SK-N-SH treated with all-trans-retinoic acid at 6 μM for 48 hours (cell line): ENCODE measurements around the gene ABCB11.

Experiments used
- ATAC-seq: fragments of 200-7000 bp; cut with Tn5 transposase; 3 replicates; pipeline ENCODE4 v1.9.1; 2020; ENCODE audit warnings: mild to moderate bottlenecking, moderate library complexity
- ARNTL ChIP-seq: fragments of 450-650 bp; formaldehyde crosslinking; IDR thresholded peaks from 2 replicates; pipeline ENCODE4 v1.5.0; 2020; ENCODE audit warnings: low read depth, mild to moderate bottlenecking, moderate library complexity, borderline replicate concordance
- BACH2 ChIP-seq: fragments of 250-450 bp; sonication (Bioruptor Pico); IDR thresholded peaks from 2 replicates; pipeline ENCODE4 v1.9.0; 2021; ENCODE audit warnings: mild to moderate bottlenecking, borderline replicate concordance
- ESRRG ChIP-seq: fragments of 250-450 bp; sonication (Bioruptor Pico); IDR thresholded peaks from 2 replicates; pipeline ENCODE4 v1.6.1; 2021; ENCODE audit warnings: mild to moderate bottlenecking
- OSR1 ChIP-seq: fragments of 250-450 bp; sonication (Bioruptor Pico); IDR thresholded peaks from 2 replicates; pipeline ENCODE4 v1.8.0; 2022; ENCODE audit warnings: moderate library complexity, mild to moderate bottlenecking, inconsistent platforms
- PPARA ChIP-seq: fragments of 250-450 bp; sonication (Bioruptor Pico); IDR thresholded peaks from 2 replicates; pipeline ENCODE4 v1.5.0; 2020; ENCODE audit warnings: mild to moderate bottlenecking, borderline replicate concordance
- TOX ChIP-seq: fragments of 250-450 bp; sonication (Bioruptor Pico); IDR thresholded peaks from 2 replicates; pipeline ENCODE4 v1.8.0; 2021; ENCODE audit warnings: mild to moderate bottlenecking, moderate library complexity, borderline replicate concordance
- ZC3H10 ChIP-seq: fragments of 250-450 bp; sonication (Bioruptor Pico); IDR thresholded peaks from 2 replicates; pipeline ENCODE4 v1.5.1; 2021; ENCODE audit warnings: mild to moderate bottlenecking, moderate library complexity
- ZFP3 ChIP-seq: fragments of 250-450 bp; sonication (Bioruptor Pico); IDR thresholded peaks from 2 replicates; pipeline ENCODE4 v1.5.0; 2020; ENCODE audit warnings: mild to moderate bottlenecking, moderate library complexity
- ZFP30 ChIP-seq: fragments of 450-650 bp; formaldehyde crosslinking; IDR thresholded peaks from 2 replicates; pipeline ENCODE4 v1.5.0; 2022; ENCODE audit warnings: mild to moderate bottlenecking, moderate library complexity
- ZNF565 ChIP-seq: fragments of 450-650 bp; formaldehyde crosslinking; conservative IDR thresholded peaks from 2 replicates; pipeline ENCODE4 v1.5.0; 2020; ENCODE audit warnings: low read depth, mild to moderate bottlenecking, moderate library complexity
- ZNF70 ChIP-seq: fragments of 450-650 bp; formaldehyde crosslinking; IDR thresholded peaks from 2 replicates; pipeline ENCODE4 v1.5.0; 2020; ENCODE audit warnings: mild to moderate bottlenecking, moderate library complexity
- ZNF8 ChIP-seq: fragments of 450-650 bp; formaldehyde crosslinking; IDR thresholded peaks from 2 replicates; pipeline ENCODE4 v1.5.0; 2020; ENCODE audit warnings: mild to moderate bottlenecking, moderate library complexity
- TF ChIP-seq, protein P1 (sequence below): fragments of 250-450 bp; sonication (Bioruptor Pico); IDR thresholded peaks from 2 replicates; pipeline ENCODE4 v1.8.0; 2020; ENCODE audit warnings: mild to moderate bottlenecking, moderate library complexity, borderline replicate concordance
- TF ChIP-seq, protein P2 (sequence below): fragments of 250-450 bp; sonication (Bioruptor Pico); IDR thresholded peaks from 2 replicates; pipeline ENCODE4 v1.5.1; 2020; ENCODE audit warnings: low read depth, mild to moderate bottlenecking, moderate library complexity
- TF ChIP-seq, protein P3 (sequence below): fragments of 250-450 bp; sonication (Bioruptor Pico); IDR thresholded peaks from 2 replicates; pipeline ENCODE4 v1.8.0; 2021; ENCODE audit warnings: low read depth, mild to moderate bottlenecking, moderate library complexity, borderline replicate concordance
- TF ChIP-seq, protein P4 (sequence below): fragments of 250-450 bp; sonication (Bioruptor Pico); IDR thresholded peaks from 2 replicates; pipeline ENCODE4 v1.5.1; 2021; ENCODE audit warnings: mild to moderate bottlenecking, moderate library complexity
- TF ChIP-seq, protein P5 (sequence below): fragments of 250-450 bp; sonication (Bioruptor Pico); IDR thresholded peaks from 2 replicates; pipeline ENCODE4 v1.5.0; 2020; ENCODE audit warnings: mild to moderate bottlenecking, moderate library complexity

ABCB11 gene

DNA sequence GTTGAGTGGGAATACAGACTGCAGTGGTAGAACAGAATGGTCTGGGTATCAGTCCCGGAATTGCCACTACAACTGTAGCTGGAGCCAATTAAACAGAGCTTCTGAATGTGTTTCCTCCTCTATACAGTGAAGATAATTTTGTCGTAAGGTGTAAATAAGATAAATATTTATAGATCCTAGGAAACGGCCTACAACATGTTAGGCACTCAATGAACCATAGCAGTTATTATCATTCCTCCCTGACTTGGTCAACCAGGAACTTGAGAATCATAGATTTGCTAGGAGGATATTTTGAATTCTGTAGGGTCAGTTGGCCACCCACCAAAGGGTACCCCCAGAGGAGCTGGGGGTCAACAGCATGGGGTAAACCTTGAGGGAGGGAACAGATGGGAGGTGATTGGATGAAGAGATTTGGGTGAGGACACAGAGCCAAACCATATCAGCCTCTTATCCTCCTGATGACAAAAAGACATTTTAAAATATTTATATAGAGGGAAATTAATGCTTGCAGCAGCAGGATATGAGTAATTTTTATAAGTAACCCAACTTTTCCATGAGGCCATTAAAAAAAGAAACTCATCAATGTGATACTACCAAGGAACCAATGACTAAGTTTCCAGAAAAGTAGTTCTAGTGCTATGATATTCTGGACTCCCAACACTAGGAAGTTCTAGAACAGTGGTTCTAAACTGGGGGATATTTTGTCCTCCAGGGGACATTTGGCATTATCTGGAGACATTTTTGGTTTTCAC, 42.3 kb upstream of the ABCB11 start:
- no peak for ATAC-seq
- no peak for TF ChIP-seq OSR1 (CRISPR knock-in tag)
- TF ChIP-seq ZFP30 (CRISPR knock-in tag), result no peak
- no peak for TF ChIP-seq PPARA (CRISPR knock-in tag)
- TF ChIP-seq TOX (CRISPR knock-in tag), result no peak
- TF ChIP-seq ZNF8, result no peak
- TF ChIP-seq ZFP3 (CRISPR knock-in tag), result no peak
- no peak for TF ChIP-seq ZC3H10 (CRISPR knock-in tag)

DNA sequence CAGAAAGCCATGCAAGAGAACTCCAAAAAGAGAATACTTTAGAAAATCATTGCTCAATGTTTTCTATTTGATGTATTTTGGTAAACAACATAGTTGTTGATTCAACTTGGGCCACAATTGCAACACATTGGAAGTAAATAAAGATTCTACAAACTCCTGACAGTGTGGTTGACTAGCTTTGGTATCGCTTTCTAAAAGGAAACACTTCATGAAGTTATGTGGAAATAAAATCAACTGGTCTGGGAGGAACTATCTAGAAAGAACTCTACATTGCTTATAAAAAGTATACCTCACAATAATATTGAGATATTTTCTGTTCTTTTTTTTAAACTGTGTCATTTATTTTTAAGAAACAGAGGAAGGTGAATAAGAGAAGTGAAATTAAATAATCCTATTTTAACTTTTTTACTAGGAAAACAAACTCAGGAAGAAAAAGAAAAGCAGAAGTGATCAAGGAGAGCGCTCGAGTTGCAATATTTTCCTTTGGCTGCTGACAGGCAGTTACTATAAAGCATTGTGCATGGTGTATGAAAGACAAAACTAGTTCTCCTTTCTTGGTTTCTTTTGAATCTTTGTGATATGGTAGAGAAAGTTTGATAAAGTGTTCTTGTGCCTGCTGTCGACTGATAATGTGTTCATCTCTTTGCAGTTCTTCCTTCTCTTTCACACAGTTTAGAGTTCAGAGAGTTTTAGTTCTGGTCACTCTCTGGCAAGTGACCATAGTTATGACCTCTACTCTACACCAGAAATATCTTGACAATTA, 41.2 kb upstream of the ABCB11 start:
- TF ChIP-seq, protein P1, sequence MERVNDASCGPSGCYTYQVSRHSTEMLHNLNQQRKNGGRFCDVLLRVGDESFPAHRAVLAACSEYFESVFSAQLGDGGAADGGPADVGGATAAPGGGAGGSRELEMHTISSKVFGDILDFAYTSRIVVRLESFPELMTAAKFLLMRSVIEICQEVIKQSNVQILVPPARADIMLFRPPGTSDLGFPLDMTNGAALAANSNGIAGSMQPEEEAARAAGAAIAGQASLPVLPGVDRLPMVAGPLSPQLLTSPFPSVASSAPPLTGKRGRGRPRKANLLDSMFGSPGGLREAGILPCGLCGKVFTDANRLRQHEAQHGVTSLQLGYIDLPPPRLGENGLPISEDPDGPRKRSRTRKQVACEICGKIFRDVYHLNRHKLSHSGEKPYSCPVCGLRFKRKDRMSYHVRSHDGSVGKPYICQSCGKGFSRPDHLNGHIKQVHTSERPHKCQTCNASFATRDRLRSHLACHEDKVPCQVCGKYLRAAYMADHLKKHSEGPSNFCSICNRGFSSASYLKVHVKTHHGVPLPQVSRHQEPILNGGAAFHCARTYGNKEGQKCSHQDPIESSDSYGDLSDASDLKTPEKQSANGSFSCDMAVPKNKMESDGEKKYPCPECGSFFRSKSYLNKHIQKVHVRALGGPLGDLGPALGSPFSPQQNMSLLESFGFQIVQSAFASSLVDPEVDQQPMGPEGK (CRISPR knock-in tag), result no peak
- TF ChIP-seq BACH2 (CRISPR knock-in tag), result no peak
- TF ChIP-seq, protein P2, sequence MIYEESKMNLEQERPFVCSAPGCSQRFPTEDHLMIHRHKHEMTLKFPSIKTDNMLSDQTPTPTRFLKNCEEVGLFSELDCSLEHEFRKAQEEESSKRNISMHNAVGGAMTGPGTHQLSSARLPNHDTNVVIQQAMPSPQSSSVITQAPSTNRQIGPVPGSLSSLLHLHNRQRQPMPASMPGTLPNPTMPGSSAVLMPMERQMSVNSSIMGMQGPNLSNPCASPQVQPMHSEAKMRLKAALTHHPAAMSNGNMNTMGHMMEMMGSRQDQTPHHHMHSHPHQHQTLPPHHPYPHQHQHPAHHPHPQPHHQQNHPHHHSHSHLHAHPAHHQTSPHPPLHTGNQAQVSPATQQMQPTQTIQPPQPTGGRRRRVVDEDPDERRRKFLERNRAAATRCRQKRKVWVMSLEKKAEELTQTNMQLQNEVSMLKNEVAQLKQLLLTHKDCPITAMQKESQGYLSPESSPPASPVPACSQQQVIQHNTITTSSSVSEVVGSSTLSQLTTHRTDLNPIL (CRISPR knock-in tag), result no peak
- TF ChIP-seq, protein P3, sequence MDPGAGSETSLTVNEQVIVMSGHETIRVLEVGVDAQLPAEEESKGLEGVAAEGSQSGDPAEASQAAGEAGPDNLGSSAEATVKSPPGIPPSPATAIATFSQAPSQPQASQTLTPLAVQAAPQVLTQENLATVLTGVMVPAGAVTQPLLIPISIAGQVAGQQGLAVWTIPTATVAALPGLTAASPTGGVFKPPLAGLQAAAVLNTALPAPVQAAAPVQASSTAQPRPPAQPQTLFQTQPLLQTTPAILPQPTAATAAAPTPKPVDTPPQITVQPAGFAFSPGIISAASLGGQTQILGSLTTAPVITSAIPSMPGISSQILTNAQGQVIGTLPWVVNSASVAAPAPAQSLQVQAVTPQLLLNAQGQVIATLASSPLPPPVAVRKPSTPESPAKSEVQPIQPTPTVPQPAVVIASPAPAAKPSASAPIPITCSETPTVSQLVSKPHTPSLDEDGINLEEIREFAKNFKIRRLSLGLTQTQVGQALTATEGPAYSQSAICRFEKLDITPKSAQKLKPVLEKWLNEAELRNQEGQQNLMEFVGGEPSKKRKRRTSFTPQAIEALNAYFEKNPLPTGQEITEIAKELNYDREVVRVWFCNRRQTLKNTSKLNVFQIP (CRISPR knock-in tag), result no peak
- no peak for ATAC-seq

DNA sequence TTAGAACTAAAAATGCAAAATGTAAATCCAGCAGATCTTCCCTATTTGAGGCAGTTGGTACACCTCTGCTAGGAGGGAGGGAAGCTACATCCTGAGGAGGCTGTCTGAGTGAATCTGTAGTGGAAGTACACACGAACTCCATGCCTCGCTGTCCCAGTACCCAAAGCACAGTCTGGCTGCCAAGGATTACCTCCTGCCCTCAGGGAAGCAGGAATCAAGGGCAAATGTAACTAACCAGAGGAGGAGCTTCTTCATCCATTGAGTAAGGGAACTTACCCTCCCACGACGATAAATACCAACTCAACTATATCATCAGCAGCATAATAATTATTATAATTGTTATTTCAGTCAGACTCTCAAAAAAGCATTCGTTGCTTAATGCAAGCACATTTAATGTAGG, 40.3 kb upstream of the ABCB11 start:
- TF ChIP-seq, protein P2 (CRISPR knock-in tag), result no peak
- TF ChIP-seq, protein P4, sequence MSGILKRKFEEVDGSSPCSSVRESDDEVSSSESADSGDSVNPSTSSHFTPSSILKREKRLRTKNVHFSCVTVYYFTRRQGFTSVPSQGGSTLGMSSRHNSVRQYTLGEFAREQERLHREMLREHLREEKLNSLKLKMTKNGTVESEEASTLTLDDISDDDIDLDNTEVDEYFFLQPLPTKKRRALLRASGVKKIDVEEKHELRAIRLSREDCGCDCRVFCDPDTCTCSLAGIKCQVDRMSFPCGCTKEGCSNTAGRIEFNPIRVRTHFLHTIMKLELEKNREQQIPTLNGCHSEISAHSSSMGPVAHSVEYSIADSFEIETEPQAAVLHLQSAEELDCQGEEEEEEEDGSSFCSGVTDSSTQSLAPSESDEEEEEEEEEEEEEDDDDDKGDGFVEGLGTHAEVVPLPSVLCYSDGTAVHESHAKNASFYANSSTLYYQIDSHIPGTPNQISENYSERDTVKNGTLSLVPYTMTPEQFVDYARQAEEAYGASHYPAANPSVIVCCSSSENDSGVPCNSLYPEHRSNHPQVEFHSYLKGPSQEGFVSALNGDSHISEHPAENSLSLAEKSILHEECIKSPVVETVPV (CRISPR knock-in tag), result no peak
- TF ChIP-seq, protein P5, sequence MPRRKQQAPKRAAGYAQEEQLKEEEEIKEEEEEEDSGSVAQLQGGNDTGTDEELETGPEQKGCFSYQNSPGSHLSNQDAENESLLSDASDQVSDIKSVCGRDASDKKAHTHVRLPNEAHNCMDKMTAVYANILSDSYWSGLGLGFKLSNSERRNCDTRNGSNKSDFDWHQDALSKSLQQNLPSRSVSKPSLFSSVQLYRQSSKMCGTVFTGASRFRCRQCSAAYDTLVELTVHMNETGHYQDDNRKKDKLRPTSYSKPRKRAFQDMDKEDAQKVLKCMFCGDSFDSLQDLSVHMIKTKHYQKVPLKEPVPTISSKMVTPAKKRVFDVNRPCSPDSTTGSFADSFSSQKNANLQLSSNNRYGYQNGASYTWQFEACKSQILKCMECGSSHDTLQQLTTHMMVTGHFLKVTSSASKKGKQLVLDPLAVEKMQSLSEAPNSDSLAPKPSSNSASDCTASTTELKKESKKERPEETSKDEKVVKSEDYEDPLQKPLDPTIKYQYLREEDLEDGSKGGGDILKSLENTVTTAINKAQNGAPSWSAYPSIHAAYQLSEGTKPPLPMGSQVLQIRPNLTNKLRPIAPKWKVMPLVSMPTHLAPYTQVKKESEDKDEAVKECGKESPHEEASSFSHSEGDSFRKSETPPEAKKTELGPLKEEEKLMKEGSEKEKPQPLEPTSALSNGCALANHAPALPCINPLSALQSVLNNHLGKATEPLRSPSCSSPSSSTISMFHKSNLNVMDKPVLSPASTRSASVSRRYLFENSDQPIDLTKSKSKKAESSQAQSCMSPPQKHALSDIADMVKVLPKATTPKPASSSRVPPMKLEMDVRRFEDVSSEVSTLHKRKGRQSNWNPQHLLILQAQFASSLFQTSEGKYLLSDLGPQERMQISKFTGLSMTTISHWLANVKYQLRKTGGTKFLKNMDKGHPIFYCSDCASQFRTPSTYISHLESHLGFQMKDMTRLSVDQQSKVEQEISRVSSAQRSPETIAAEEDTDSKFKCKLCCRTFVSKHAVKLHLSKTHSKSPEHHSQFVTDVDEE (CRISPR knock-in tag), result no peak
- TF ChIP-seq ARNTL (no peak), TOX (CRISPR knock-in tag) (no peak), ESRRG (no peak), ZNF565 (CRISPR knock-in tag) (no peak), ZNF70 (CRISPR knock-in tag) (no peak)
- TF ChIP-seq, protein P1 (CRISPR knock-in tag), result no peak
- no peak for ATAC-seq
